ENCODE results near the gene TMEM229A.

DNA sequence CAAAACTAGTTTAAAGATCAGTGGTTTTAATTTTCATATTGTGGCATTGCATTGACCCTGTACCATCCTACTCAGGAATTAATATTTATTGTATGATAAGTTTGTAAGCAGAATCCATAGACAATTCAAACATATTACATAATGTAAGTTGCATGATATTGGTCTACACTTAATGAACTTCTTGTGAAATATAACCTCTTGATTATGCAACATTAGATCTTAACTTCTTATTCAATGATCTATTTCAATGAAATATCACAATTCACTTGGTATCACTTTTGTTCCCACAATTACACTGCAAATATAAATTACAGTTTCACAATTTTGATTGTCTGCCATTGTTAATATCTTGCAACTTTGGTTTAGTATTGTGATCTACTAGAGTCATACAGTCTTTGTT, 44.0 kb upstream of the TMEM229A start:
- TF ChIP-seq, protein P1, sequence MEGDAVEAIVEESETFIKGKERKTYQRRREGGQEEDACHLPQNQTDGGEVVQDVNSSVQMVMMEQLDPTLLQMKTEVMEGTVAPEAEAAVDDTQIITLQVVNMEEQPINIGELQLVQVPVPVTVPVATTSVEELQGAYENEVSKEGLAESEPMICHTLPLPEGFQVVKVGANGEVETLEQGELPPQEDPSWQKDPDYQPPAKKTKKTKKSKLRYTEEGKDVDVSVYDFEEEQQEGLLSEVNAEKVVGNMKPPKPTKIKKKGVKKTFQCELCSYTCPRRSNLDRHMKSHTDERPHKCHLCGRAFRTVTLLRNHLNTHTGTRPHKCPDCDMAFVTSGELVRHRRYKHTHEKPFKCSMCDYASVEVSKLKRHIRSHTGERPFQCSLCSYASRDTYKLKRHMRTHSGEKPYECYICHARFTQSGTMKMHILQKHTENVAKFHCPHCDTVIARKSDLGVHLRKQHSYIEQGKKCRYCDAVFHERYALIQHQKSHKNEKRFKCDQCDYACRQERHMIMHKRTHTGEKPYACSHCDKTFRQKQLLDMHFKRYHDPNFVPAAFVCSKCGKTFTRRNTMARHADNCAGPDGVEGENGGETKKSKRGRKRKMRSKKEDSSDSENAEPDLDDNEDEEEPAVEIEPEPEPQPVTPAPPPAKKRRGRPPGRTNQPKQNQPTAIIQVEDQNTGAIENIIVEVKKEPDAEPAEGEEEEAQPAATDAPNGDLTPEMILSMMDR (conservative IDR thresholded peaks at IDR 0.05; ENCODE audit: low read length) = no peak
- no peak for TF ChIP-seq EZH2phosphoT487 (IDR thresholded peaks at IDR 0.05; ENCODE audit: borderline replicate concordance)
